ENCODE data around the gene COBLL1.
"Not testable (repeated sequence)": the region's sequence is repeated elsewhere in the genome, so short reads cannot be mapped to it uniquely, and the experiment has no call there.

COBLL1 gene

GRCh38 chr2:164785457-164785856, 56.2 kb downstream of the COBLL1 start:
- DNase-seq = no peak

- DNase-seq = no peak
These were observed 57.2 kb downstream of the COBLL1 start for GRCh38 chr2:164784376-164784775.

- no peak for DNase-seq
These were observed 59.3 kb downstream of the COBLL1 start for GRCh38 chr2:164782323-164782722.

GRCh38 chr2:164781394-164781793, 60.2 kb downstream of the COBLL1 start:
- DNase-seq = no peak

- no peak for DNase-seq
These were observed 60.9 kb downstream of the COBLL1 start for GRCh38 chr2:164780611-164781178.

GRCh38 chr2:164779383-164780057, 62.1 kb downstream of the COBLL1 start:
- DNase-seq = no peak

- DNase-seq = no peak
These were observed 62.9 kb downstream of the COBLL1 start for GRCh38 chr2:164778723-164779122.

GRCh38 chr2:164777847-164778461, 63.7 kb downstream of the COBLL1 start:
- no peak for DNase-seq

- no peak for DNase-seq
These were observed 68.0 kb downstream of the COBLL1 start for GRCh38 chr2:164773635-164774034.

- DNase-seq = no peak
These were observed 68.5 kb downstream of the COBLL1 start for GRCh38 chr2:164773091-164773490.

GRCh38 chr2:164771897-164772296, 69.7 kb downstream of the COBLL1 start:
- peak; percentile 14 for DNase-seq

GRCh38 chr2:164770421-164770916, 71.2 kb downstream of the COBLL1 start:
- no peak for DNase-seq

GRCh38 chr2:164766954-164767320, 74.7 kb downstream of the COBLL1 start:
- DNase-seq = no peak

- no peak for DNase-seq
These were observed 75.2 kb downstream of the COBLL1 start for GRCh38 chr2:164766216-164766953.

- DNase-seq = no peak
These were observed 76.6 kb downstream of the COBLL1 start for GRCh38 chr2:164764996-164765395.

- DNase-seq = no peak
These were observed 77.1 kb downstream of the COBLL1 start for GRCh38 chr2:164764474-164764873.

GRCh38 chr2:164763431-164763830, 78.2 kb downstream of the COBLL1 start:
- no peak for DNase-seq

GRCh38 chr2:164761737-164762460, 79.7 kb downstream of the COBLL1 start:
- DNase-seq = no peak

GRCh38 chr2:164761201-164761600, 80.4 kb downstream of the COBLL1 start:
- not testable (repeated sequence) for DNase-seq

- DNase-seq = no peak
These were observed 81.4 kb downstream of the COBLL1 start for GRCh38 chr2:164760179-164760578.

- no peak for DNase-seq
These were observed 83.5 kb downstream of the COBLL1 start for GRCh38 chr2:164757934-164758695.

GRCh38 chr2:164756773-164757172, 84.8 kb downstream of the COBLL1 start:
- no peak for DNase-seq
